GM12872 (cell line): ENCODE data around the gene GNB1L.

ENCODE experiments used
- TF ChIP-seq, protein P1 (sequence below): IDR thresholded peaks from 3 replicates; pipeline ENCODE4 v1.5.1; 2011; ENCODE audit warnings: low read depth, mild to moderate bottlenecking, low read length, moderate library complexity; ENCODE audit not compliant: insufficient read depth

Gene GNB1L

DNA sequence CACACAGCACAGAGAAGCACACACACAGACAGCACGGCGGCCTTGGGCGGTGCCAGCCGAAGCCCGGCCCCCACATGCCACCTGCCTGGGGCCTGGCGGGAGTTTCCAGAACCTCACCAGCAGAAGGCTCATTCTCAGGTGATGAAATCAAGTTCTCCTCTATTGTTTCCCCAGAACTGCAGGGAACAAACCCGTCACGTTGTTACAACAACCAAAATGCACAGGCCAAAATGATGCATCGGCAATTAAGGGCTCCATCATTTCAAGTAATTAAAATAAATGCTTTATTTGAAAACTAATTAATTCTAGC lies 30.8 kb downstream of the GNB1L start:
- TF ChIP-seq, protein P1, sequence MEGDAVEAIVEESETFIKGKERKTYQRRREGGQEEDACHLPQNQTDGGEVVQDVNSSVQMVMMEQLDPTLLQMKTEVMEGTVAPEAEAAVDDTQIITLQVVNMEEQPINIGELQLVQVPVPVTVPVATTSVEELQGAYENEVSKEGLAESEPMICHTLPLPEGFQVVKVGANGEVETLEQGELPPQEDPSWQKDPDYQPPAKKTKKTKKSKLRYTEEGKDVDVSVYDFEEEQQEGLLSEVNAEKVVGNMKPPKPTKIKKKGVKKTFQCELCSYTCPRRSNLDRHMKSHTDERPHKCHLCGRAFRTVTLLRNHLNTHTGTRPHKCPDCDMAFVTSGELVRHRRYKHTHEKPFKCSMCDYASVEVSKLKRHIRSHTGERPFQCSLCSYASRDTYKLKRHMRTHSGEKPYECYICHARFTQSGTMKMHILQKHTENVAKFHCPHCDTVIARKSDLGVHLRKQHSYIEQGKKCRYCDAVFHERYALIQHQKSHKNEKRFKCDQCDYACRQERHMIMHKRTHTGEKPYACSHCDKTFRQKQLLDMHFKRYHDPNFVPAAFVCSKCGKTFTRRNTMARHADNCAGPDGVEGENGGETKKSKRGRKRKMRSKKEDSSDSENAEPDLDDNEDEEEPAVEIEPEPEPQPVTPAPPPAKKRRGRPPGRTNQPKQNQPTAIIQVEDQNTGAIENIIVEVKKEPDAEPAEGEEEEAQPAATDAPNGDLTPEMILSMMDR: no peak

DNA sequence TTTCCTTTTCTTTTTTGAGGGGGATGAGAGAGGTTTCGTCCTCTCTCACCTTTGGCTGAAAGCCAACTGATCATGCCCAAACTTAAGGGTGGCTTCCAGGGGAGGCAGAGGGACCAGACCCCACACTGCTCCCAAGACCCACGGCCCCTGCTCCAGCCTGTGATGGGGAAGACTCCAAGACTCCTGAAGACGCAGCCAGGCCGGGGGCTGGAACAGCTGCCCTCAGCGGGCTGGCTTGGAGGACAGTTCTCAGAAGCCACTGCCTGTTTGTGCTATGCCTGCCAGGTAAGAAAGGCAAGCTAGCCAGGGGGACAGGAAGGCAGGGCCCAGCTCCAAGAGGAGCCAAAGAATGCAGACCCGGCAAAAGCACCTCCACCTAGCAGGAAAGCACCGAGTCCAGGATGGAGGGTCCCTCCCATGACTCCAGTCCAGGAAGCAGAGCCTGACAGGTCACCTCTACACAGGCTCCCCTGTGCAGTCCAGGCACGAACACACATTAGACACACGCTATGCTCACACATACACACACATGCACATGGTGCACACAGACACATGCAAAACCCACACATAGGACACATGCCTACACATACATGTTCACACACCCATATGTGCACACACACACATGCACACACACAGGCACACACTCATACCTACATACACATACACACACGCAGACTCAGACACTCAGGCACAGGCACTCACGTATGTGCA lies 31.3 kb downstream of the GNB1L start:
- TF ChIP-seq, protein P1: no peak

DNA sequence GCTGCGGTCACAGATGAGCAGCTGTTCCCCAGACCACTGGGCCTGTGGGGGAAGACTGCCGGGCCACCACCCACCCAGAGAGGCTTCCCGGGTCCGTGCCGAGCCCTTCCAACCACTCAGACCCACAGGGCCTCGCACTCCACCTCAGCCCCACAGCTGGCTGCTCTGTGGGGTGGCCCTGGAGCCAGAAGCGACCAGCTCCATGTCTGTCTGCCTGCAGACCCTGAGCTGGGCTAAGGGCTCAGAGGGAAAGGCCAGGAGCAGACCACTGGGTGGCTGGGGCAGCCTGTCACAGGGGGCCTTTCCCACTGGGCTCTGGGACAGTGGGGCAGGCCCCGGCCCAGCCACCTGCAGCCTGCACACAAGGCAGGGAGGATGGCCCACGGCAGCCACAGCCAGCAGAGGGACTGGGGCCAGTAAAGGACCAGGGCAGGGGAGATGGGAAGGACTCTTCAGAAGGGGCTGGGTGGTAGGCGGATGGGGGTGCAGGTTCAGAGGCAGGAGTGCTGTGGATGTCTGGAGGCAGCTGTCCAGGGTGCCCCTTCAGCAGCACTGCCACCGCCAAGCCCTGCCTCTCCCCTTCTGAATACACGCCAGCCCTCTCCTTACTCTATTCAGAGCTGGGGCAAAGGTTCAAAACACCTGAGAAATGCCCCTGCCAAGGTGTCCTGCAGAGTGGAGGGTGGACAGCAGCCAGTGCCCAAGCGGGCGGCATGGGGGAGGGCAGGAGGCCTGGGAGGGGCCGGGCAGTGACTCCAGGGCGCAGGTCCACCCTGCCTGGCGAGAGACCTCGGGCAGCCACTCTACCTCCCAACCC lies 32.2 kb downstream of the GNB1L start:
- TF ChIP-seq, protein P1: no peak

DNA sequence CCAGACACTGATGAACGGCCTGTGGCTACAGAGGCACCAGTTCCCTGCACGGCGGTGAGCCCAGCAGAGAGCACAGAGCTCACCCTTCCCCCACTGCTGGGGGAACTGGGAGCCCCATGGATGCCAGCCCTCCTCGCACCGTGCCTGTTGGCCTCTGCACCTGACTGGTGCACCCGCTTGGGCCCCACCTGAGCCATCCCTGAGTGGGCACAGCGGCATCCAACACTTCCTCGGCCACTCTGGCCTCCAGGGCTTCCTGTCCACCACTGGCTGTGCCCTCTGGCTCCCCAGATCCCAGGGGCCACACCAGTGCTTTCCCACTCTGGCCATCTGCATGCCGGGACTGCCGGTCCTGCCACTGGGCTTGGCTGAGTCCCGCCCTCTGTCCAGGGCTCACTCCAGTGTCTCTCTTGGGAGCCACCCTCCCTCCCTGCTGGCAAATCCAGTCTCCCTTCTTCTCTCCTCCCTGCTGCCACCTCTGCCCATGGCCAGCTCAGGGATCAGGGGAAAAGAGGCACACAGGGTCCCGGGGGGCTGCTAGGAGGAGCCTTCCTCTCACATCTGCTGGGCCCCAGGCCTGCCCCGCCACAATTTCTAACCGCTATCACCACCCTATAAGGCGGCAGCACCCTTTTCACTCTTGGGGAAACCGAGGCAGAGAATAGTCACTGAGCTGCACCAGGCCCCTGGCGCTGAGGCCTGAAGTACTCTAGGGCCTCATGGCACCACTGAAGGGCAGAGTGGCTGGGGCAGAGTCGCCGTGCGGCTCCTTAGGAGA lies 33.0 kb downstream of the GNB1L start:
- TF ChIP-seq, protein P1: no peak

DNA sequence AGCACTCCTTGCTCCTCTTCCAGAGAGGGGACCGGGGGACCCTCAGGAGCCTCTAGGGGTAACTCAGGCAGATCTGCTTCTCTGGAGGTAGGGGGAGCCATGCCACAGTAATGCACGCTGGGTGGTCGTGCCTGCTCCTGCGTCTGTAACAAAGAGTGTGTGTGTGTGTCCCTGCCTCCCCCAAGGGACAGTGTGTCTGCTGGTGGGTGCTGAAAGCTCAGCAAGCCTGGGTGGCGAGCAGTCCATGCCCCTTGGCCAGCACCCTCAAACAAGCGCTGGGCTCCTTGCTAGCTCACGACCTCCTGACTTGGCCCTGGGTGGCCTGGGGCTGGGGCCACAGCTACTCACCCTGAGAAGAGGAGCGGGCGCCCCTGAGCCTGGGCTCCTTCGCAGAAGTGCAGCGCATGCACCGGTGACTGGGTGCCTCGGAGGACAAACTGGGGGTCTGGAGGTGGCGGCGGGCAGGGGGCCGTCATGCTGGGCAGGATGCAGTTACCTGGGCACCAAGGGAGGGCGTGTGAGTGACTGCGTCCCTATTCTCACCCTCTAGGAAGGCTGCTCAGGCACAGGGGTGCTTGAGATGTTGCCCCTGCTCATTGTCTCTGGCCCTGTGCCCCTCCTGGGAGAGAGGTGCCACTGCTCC lies 33.7 kb downstream of the GNB1L start:
- TF ChIP-seq, protein P1: no peak

DNA sequence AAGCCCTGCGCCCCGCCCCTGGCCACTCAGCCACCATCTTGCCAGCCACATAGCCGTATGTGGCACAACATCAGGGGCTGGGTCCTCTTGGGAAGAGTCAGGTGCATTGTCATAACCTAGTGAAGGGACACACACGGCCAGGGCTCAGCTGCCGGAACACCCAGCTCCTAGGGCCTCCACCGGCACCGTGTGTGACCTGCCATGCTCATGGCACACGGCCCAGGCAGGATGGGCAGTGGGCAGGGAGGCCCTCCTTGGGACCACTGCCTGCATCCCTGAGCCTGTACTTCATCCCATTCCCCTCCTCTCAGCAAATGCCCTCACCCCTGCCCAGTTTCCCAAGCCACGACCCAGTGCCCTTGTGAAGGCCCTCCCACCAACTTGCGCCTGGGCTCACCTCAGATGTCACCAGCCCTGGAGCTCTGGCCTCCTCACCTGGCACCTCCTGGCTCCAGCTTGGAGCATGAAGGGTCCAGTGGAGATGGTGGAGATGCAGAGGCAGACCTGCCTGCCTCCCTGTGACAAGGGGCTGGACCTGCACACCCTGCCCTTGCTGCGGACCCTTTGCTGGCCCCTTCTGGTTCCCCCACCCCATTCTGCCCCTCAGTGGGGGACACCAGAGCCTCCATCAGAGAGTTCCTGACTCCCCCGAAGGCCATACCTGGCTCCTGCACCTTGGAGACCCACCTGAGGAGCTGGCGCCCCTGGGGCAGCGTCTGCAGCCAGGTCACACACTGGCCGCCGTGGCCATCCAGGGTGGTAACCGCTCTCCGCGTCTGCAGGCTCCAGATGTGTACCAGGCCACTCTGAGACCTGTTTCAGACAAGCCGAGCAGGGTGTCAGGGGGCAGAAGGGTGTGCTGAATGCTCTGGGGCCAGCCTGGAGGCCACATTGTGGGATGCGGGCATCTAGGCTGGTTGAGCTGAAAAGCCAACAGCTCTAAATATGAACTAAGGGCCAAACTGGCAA lies 34.5 kb downstream of the GNB1L start:
- TF ChIP-seq, protein P1: no peak
